ENCODE results near the gene KANSL1. TPM values are rescaled to one million over a fixed set of nuclear protein-coding genes. Genes with fewer than 3 reads are reported as not detected.

Gene KANSL1
- total and polyA plus RNA-seq, 2 experiments from 2014 or later: 49.0 to 206 TPM

DNA sequence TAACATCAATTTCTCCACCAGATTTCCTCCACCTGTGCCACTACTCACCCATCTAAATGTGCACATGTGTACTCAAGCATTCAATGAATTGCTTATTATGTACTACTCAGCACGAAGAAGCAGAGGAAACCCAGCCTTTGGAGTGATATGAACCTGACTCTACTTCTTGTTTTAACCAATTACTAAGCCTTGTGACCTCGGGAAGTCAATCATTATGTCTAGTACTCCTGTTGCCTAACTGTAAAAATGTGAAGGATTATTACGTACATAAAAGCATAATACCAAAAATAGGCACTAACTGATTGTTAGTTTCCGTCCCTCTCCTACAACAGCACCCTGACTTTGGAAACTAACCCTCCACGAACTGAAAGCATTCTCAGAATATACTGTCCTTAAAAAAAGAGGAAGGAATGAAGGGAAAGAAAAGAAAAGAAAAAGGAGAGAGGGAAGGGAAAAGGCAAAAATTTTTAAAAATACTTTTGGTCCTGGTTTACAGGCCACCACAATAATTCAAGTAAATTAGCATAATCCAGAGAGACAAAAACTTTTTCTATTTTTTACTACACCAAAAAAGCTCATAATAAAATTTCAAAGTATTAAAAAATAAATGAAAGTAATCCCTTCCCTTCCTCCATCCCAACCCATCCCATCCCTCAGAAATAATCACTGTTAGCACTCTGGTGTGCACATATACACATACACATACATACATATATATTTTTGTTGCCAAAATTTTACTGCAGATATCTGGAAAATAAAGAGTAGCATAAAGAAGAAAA, 53.6 kb downstream of the KANSL1 start (continued):
- no peak for TF ChIP-seq ZNF331 (CRISPR knock-in tag; IDR thresholded peaks at IDR 0.05; ENCODE audit: low read depth)
- TF ChIP-seq STAT1 (IDR thresholded peaks at IDR 0.05; ENCODE audit: unreplicated experiment): no peak
- no peak for TF ChIP-seq EZH2 (IDR thresholded peaks at IDR 0.05; ENCODE audit: low read depth, unreplicated experiment)
- TF ChIP-seq, protein P1, sequence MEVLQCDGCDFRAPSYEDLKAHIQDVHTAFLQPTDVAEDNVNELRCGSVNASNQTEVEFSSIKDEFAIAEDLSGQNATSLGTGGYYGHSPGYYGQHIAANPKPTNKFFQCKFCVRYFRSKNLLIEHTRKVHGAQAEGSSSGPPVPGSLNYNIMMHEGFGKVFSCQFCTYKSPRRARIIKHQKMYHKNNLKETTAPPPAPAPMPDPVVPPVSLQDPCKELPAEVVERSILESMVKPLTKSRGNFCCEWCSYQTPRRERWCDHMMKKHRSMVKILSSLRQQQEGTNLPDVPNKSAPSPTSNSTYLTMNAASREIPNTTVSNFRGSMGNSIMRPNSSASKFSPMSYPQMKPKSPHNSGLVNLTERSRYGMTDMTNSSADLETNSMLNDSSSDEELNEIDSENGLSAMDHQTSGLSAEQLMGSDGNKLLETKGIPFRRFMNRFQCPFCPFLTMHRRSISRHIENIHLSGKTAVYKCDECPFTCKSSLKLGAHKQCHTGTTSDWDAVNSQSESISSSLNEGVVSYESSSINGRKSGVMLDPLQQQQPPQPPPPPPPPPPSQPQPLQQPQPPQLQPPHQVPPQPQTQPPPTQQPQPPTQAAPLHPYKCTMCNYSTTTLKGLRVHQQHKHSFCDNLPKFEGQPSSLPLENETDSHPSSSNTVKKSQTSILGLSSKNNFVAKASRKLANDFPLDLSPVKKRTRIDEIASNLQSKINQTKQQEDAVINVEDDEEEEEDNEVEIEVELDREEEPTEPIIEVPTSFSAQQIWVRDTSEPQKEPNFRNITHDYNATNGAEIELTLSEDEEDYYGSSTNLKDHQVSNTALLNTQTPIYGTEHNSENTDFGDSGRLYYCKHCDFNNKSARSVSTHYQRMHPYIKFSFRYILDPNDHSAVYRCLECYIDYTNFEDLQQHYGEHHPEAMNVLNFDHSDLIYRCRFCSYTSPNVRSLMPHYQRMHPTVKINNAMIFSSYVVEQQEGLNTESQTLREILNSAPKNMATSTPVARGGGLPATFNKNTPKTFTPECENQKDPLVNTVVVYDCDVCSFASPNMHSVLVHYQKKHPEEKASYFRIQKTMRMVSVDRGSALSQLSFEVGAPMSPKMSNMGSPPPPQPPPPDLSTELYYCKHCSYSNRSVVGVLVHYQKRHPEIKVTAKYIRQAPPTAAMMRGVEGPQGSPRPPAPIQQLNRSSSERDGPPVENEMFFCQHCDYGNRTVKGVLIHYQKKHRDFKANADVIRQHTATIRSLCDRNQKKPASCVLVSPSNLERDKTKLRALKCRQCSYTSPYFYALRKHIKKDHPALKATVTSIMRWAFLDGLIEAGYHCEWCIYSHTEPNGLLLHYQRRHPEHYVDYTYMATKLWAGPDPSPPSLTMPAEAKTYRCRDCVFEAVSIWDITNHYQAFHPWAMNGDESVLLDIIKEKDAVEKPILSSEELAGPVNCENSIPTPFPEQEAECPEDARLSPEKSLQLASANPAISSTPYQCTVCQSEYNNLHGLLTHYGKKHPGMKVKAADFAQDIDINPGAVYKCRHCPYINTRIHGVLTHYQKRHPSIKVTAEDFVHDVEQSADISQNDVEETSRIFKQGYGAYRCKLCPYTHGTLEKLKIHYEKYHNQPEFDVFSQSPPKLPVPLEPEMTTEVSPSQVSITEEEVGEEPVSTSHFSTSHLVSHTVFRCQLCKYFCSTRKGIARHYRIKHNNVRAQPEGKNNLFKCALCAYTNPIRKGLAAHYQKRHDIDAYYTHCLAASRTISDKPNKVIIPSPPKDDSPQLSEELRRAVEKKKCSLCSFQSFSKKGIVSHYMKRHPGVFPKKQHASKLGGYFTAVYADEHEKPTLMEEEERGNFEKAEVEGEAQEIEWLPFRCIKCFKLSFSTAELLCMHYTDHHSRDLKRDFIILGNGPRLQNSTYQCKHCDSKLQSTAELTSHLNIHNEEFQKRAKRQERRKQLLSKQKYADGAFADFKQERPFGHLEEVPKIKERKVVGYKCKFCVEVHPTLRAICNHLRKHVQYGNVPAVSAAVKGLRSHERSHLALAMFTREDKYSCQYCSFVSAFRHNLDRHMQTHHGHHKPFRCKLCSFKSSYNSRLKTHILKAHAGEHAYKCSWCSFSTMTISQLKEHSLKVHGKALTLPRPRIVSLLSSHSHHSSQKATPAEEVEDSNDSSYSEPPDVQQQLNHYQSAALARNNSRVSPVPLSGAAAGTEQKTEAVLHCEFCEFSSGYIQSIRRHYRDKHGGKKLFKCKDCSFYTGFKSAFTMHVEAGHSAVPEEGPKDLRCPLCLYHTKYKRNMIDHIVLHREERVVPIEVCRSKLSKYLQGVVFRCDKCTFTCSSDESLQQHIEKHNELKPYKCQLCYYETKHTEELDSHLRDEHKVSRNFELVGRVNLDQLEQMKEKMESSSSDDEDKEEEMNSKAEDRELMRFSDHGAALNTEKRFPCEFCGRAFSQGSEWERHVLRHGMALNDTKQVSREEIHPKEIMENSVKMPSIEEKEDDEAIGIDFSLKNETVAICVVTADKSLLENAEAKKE (CRISPR knock-in tag; IDR thresholded peaks at IDR 0.05): no peak

DNA sequence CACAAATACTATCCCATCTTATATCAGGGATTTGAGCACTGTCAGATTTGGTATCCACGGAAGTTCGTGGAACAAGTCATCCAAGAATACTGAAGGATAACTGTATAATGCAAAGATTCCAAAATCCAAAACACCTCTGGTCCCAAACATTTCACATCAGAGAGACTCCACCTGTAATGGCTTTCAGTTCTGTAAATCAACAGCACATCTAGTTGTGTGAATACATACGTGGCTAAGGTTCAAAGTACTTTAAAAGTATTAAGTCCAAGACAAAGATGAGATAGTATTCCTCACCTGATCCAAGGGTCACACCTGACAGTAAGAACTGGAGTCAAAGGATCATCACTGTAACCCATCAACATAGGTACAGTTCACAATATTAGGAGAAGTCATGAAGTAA, 54.8 kb downstream of the KANSL1 start:
- Mint-ChIP-seq H3K27ac (no peak overlapping the region), H3K9me3 (no peaks in the 10 kb centered on the region), H3K4me1 (peaks cover 55% of the 10 kb centered on the region), H3K36me3 (ENCODE audit: low read depth) (peaks cover 2% of the 10 kb centered on the region; the same call in 1 of the 3 replicates), H3K27me3 (ENCODE audit: insufficient read depth, low read depth, poor library complexity) (no peaks in the 10 kb centered on the region), H3K4me3 (no peak overlapping the region)
- DNase-seq (ENCODE audit: low spot score) (no peak), ATAC-seq (no peak)
- Histone ChIP-seq H3K4me1 (ENCODE audit: insufficient read depth) (peaks cover 48% of the 10 kb centered on the region), H3K4me2 (no peak overlapping the region), H4K20me1 (replicated peaks; ENCODE audit: insufficient read depth) (peaks cover 81% of the 10 kb centered on the region), H3K9me2 (ENCODE audit: insufficient read depth) (no peaks in the 10 kb centered on the region), H3K79me2 (replicated peaks; ENCODE audit: insufficient read depth) (peaks cover 100% of the 10 kb centered on the region), H3K4me3 (no peak overlapping the region), H2AFZ (no peak overlapping the region), H3K36me3 (ENCODE audit: insufficient read depth) (no peaks in the 10 kb centered on the region), H3K27me3 (ENCODE audit: insufficient read depth) (no peaks in the 10 kb centered on the region), H3K27ac (ENCODE audit: low read depth) (no peak overlapping the region), H3F3A (replicated peaks; ENCODE audit: low read depth) (no peaks in the 10 kb centered on the region)
- TF ChIP-seq, protein P1 (CRISPR knock-in tag; IDR thresholded peaks at IDR 0.05): no peak
- no peak for TF ChIP-seq ZNF331 (CRISPR knock-in tag; IDR thresholded peaks at IDR 0.05; ENCODE audit: low read depth)
- TF ChIP-seq EZH2phosphoT487 (IDR thresholded peaks at IDR 0.05; ENCODE audit: unreplicated experiment): no peak
- no peak for TF ChIP-seq CREB1 (CRISPR knock-in tag; IDR thresholded peaks at IDR 0.05; ENCODE audit: low read depth)
